ENCODE results near the gene TRPM7.

Gene TRPM7, protein sequence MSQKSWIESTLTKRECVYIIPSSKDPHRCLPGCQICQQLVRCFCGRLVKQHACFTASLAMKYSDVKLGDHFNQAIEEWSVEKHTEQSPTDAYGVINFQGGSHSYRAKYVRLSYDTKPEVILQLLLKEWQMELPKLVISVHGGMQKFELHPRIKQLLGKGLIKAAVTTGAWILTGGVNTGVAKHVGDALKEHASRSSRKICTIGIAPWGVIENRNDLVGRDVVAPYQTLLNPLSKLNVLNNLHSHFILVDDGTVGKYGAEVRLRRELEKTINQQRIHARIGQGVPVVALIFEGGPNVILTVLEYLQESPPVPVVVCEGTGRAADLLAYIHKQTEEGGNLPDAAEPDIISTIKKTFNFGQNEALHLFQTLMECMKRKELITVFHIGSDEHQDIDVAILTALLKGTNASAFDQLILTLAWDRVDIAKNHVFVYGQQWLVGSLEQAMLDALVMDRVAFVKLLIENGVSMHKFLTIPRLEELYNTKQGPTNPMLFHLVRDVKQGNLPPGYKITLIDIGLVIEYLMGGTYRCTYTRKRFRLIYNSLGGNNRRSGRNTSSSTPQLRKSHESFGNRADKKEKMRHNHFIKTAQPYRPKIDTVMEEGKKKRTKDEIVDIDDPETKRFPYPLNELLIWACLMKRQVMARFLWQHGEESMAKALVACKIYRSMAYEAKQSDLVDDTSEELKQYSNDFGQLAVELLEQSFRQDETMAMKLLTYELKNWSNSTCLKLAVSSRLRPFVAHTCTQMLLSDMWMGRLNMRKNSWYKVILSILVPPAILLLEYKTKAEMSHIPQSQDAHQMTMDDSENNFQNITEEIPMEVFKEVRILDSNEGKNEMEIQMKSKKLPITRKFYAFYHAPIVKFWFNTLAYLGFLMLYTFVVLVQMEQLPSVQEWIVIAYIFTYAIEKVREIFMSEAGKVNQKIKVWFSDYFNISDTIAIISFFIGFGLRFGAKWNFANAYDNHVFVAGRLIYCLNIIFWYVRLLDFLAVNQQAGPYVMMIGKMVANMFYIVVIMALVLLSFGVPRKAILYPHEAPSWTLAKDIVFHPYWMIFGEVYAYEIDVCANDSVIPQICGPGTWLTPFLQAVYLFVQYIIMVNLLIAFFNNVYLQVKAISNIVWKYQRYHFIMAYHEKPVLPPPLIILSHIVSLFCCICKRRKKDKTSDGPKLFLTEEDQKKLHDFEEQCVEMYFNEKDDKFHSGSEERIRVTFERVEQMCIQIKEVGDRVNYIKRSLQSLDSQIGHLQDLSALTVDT (N-terminal part only)

DNA sequence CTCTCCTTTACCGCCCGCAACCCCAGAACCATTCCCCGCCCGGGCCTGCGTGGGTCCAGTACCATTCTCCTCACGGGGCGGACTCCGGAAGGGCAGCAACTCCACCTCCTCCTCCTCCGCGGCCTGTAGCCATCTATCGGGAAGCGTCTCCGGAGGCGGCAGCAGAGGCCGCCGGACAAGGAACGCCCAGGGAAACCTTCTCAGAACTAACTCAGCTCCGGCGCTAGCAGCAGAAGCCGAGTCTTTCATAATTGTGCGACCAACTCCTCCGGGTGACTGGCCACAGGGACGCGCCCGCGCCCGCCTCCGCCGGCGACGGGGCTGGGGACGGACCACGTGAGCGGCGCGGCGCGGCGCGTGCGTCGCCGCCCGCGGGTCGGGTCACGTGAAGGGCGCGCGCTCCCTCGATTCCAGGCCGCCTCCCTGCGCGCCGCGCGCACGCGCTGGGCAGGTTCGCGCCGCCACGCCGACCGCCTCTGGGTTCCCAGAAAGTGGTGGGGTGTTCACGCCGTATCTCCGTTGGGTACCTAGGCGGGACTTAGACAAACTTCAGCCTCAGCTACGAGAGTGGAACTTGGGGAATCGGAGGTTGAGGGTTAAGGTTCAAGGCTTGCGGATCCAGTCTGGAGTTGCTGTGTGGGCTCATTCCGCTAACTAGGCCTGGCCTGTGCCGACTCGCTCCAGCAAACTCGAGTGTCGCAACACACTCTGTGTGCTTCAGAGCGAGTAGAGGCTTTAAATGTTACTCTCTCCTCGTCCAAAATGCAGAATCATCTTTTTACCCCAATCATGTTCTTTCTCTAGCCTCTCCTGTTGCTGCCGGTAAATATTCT, at the start of gene TRPM7:
TRPM7 (minus strand) TSS at position 329 of the 833 bp plus-strand sequence; CDS start at position 65, 264 bp downstream.
- POLR2A ChIA-PET (ENCODE audit: low non-redundant PET) = no interaction called here
- peak; percentile 81 for DNase-seq (ENCODE audit: low spot score)

DNA sequence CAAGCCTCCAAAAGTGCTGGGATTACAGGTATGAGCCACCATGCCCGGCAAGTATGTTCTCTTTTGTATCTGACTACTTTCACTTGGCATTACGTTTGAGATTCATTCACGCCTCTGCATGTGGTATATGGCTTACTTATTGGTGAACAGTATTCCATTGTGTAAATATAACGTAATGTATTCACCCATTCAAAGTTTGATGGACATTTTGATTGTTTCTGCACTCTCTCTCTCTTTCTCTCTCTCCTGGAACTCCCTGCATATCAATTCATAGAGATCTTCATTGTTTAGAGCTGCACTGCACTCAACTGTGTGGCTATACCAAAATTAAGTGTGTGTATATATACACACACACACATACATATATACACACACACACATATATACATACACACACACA, 48.6 kb upstream of the TRPM7 start:
- DNase-seq (ENCODE audit: low spot score) = no peak
- CTCF ChIA-PET = no interaction called here
- H3K27ac ChIP-seq = no peak overlapping the region
- TF ChIP-seq, protein P1, sequence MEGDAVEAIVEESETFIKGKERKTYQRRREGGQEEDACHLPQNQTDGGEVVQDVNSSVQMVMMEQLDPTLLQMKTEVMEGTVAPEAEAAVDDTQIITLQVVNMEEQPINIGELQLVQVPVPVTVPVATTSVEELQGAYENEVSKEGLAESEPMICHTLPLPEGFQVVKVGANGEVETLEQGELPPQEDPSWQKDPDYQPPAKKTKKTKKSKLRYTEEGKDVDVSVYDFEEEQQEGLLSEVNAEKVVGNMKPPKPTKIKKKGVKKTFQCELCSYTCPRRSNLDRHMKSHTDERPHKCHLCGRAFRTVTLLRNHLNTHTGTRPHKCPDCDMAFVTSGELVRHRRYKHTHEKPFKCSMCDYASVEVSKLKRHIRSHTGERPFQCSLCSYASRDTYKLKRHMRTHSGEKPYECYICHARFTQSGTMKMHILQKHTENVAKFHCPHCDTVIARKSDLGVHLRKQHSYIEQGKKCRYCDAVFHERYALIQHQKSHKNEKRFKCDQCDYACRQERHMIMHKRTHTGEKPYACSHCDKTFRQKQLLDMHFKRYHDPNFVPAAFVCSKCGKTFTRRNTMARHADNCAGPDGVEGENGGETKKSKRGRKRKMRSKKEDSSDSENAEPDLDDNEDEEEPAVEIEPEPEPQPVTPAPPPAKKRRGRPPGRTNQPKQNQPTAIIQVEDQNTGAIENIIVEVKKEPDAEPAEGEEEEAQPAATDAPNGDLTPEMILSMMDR (conservative IDR thresholded peaks at IDR 0.05; ENCODE audit: low read depth) = no peak
- POLR2A ChIA-PET (ENCODE audit: low non-redundant PET) = no interaction called here

More for the DNA sequence above, at the start of gene TRPM7:
- CTCF ChIA-PET = interaction anchor here (0.6 kb wide), 1 partner anchor 26 kb away, joined by 7 read pairs; no protein-coding TSS in a partner anchor
- peak within 1 kb of the TSS; percentile 98 for H3K27ac ChIP-seq
- TF ChIP-seq, protein P1 (conservative IDR thresholded peaks at IDR 0.05; ENCODE audit: low read depth) = no peak

DNA sequence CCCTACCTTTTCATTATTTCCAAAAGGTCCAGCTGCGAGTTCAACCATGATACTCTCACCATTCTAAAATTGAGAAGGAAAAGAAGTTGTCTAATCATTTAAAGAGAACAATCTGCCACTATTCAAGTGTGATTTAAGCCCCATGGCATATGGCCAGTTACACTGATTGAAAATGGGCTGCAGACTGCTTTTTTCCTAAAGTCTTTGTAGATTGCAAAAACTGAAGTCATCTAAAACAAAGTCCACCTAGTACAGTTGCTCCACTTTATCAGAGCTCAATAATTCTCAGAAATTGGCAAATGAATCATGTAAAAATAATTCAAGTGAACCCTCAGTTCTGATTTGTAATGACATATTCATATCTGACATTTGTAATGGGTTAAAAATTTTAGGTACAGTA, 39.7 kb upstream of the TRPM7 start:
- POLR2A ChIA-PET (ENCODE audit: low non-redundant PET) = no interaction called here
- TF ChIP-seq, protein P1 (conservative IDR thresholded peaks at IDR 0.05; ENCODE audit: low read depth) = no peak
- H3K27ac ChIP-seq = no peak overlapping the region
- DNase-seq (ENCODE audit: low spot score) = no peak
- CTCF ChIA-PET = interaction anchor here (0.6 to 0.8 kb wide), 4 partner anchors 14 to 1162 kb away, joined by 3 to 4 read pairs (median 4); no protein-coding TSS in a partner anchor

DNA sequence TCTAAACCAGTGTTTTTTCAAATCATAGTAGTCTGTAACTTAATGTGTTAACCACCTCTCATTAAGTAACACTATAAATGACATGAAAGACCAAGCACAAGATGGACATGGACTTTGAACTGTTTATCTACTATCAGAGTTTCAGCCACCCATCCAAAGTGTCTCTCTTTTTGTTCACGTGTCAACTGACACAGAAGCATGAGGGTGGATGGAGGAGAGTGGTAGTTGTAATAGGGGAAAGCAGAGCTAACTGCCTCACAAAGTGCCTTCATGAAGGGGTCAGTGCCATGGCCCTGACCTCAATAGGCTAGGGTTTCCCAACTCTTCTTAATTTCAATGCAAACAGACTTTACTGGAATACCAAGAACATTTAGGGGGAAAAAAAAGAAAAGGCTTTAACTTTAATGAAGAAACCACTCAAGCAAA, 32.1 kb upstream of the TRPM7 start:
- no peak for DNase-seq (ENCODE audit: low spot score)
- CTCF ChIA-PET = no interaction called here
- POLR2A ChIA-PET (ENCODE audit: low non-redundant PET) = no interaction called here

DNA sequence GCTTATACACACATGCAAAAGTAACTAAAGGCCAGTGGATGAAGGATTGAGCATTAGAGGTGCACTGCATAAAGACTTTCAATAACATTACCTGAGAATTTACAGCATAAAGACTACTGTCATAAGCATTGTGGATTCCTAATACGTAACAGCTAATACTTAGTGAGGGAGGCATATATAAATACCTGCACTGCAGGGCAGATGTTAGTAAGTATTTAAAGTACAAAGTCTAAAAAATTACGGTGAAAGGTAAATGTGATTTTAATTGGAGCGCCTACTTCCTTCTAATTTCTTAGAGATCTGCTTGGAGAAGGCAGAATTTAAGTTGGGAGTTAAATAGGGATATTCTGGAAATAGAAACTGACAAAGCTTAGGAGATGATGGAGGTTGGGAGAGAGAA, 25.4 kb upstream of the TRPM7 start:
- POLR2A ChIA-PET (ENCODE audit: low non-redundant PET) = no interaction called here
- H3K27ac ChIP-seq = no peak overlapping the region
- TF ChIP-seq, protein P1 (conservative IDR thresholded peaks at IDR 0.05; ENCODE audit: low read depth) = no peak
- CTCF ChIA-PET = interaction anchor here (0.6 kb wide), 2 partner anchors 14 to 670 kb away, joined by 3 to 4 read pairs; no protein-coding TSS in a partner anchor
- no peak for DNase-seq (ENCODE audit: low spot score)

More for the DNA sequence above, 32.1 kb upstream of the TRPM7 start:
- no peak overlapping the region for H3K27ac ChIP-seq
- TF ChIP-seq, protein P1 (conservative IDR thresholded peaks at IDR 0.05; ENCODE audit: low read depth) = no peak

Measured in RWPE1 (cell line).